GOT3 (cell line): ENCODE results near the gene NEK6.
A peak's percentile ranks its signal among the peaks of the same experiment; 100 is the strongest.

Source experiments
- DNase-seq: peaks from one replicate; lab custom pipeline; 2025; ENCODE audit warnings: mixed read lengths; lab: John Stamatoyannopoulos, UW

The NEK6 gene

DNA sequence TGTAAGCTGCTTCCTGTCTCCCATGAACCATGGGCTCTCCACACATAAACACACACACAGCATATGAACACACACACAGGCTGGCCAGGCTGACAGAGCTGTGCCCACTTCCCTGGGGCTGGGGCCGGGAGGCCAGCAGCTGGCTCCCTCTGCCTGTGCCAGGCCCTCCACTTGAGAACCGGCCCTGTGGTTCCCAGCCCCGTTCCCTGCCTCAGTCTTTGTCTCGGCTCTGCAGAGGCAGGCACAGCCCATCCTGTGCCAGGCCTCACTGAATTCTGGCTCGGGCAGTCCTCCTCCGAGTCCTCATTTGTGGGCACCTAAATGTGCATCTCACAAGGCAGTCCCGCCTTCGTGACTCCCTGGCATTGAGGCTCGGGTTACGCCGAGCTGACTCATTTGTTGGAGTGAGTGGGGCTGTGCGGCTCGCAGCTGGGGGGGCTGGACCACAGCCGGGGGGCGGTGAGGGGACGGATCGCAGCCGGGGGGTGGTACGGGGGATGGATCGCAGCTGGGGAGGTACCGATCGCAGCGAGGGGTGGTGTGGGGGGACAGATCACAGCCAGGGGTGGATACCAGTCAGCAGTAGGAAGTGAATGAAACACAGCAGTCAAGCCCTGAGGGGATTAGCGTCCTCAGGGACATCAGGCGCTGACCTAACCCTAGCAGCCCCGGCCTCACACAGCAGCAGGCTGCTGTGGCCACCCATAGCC, 85.2 kb downstream of the NEK6 start:
- peak; percentile 26 for DNase-seq

DNA sequence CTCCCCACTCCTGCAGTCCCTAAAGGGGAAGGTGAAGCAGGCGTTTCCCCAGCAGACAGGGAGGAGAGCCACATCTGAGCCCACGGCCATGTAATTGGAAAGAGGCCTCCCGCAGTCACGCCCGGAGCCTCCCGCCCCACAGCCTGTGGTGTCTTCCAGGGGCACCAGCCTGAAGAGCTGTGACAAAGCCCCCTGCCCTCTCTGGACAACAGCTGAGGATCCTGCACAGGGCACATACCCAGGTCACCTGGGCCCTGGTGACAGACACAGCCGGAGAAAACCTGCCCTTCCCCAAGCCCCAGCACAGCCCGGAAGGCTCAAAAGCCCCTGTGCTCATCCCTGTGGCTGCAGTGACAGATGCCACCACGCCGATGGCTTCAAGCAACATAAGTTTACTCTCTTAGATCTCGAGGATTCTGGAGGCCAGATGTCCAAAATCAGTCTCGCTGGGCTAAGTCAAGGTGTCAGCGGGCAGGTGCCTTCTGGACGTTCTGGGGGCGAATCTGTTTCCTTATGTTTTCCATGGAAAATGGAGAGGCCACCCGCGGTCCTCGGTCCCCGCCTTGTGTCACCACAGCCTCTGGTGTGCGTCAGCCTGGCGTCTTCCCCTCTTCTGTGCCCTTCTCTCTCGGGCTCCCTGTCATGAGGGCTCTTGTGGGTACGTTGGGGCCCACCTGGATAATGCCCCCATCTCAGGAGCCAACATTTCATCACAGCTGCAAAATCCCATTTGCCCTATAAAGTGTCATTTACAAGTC, 86.0 kb downstream of the NEK6 start:
- no peak for DNase-seq

DNA sequence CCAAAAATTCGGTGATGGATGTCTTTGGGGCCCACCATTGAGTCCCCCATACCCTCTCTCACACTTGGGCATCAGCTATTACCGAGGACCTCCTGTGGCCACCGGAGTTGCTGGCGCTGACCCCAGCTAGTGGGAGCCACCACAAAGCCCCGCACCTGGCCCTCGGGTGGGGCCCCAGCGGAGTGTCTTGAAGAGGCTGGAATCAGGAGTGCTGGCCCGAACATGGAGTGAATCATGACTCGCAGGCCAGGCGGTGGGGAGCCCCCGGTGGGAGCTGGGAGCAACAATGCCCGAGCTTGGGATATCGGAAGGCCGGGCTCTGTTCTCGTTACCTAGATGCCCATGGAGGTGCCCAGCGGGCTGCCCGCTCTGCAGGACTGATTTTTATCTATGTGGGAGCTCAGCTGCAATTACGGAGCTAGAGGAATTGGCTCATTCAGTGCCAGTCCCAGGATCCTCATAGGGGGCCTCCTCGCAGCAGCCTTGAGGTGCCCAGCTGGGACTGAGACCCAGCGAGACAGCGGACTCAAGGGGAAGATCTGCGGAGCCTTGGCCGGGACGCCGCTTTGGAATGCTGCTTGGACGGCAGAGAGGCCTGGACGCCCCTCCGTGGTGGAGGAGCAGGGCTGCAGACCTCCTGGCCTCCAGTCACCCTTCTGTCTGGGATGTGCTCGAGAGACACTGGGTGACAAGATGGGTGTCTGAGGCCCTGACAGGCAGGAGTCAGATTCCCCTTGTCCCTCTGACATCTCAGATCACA, 86.7 kb downstream of the NEK6 start:
- no peak for DNase-seq

DNA sequence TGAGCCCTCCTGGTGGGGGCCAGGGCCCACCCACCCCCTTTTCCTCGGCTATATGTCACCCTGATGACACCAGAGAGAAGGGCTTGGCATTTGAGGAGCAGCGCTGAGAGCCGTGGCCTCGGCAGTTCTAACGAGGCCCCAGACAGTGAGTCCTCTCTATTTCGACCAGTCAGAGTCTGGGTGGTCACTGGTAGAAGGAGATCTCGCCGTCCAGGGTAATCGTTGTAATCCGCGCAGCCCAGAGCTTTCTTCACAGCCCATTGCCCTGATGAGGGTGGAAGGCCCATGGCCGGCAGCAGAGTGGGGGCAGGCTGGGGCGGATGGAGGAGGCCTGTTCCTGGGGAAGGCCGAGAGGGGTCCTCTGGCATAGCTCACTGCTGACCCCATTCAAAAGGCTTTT, 87.3 kb downstream of the NEK6 start:
- no peak for DNase-seq

DNA sequence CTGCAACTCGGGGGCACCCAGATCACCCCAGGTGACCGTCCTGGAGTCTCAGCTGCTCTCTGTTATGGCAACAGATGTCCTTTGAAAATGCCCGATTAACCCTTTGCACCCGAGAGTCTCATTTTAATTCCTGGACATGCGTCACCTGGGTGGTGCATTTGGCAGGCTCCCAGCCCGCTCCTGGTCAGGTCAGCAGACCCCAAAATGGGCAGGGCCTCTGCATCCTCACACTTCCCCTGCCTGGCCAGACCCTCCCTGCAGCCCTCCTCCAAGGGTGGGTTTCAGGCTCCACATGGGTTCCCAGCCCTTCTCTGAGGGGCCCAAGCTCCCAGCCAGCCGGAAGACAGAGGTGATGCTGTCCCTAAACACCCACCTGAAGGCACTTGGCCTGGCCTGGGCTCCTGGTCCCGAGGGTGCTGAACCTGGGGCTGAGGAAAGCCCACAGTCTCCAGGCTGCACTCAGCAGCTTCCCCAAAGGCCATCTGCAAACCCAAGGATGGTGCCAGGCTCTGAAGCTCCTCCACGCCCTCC, 88.1 kb downstream of the NEK6 start:
- DNase-seq: no peak

DNA sequence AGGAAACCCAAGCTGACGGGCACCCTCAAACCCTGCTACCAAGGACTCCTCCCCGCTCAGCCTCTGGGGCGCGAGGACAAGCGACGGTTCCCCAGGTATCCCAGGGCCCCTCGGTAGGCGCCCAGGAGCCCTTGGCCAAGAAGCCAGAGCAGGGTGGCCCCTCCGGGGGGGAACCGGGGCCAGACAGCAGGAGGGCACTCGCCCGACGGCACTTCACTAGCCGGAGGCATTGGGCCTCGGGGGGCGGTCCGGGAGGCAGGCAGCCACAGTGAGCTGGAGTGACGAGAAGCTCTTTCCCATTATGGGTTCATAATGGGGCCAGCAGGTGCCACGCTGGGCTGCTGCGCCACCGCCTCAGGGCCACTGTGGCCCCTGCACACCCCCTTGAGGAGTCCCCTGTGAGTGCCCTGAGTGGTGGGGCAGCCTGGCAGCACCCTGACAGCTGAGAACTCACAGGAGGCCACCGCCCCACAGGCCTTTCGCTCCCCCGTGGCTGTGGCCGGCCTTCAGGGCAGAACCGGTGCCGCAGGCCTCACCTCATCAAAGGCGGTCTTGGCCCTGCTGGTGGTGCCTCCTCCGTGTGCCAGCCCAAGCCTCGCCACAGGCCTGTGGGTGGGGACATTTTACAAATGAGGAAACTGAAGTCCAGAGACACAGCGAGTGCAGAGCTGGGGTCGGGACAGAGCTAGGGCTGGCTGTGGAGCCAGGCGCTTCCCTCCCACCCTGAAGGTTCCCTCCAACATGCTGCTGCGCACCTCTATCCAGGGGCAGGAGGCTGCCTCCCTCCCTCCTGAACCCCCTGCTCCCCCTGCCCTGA, 88.8 kb downstream of the NEK6 start:
- DNase-seq: no peak

DNA sequence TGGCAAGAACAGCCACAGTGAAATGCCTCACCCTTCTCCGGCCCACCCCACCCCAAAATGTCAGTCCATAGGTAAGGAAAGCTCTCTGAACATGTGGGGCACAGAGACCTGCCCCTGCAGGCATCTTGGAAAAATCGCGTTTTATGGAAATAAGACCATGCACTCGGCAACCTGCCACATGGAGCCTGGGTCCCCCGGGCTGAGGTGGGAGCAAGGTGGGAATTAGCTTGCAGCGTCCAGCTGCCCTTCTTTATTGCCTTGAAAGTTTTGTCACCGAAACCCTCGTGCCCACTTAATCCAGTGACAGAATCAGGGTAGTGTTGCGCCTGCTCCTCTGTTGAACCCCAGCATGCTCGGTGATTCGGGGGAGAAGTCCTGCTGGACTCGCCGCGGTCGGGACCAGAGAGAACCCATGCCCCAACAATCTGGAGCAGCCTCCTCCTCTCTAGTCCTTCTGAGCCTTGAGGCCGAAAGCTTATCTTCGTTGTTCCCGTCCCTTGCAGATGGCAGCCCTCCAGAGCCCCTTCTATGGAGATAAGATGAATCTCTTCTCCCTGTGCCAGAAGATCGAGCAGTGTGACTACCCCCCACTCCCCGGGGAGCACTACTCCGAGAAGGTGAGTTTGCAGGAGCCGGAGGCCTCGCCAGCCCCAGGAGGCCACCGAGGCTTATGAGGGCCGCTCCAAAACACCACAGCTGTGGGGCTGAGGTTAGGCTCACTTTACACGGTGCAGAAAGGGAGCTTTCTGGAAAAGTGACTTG, 89.6 kb downstream of the NEK6 start:
- no peak for DNase-seq

DNA sequence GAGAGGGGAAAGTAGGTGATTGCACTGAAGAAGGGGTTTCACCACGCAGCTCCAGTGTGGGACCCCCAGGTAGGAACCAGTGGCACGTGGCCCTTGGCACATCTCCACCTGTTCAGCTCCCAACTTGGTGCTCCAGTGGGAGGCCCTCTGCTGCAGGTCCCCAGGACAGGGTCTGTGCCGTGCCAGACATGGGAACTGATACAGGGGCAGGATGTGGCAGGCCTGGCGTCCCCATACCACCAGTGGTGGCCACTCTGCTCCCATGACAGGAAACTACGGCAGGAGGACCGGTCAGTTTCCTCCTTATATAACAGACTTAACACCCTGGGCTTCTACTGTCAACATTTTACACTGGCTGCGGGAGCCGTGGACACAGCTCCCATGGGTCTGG, 90.2 kb downstream of the NEK6 start:
- DNase-seq: no peak

DNA sequence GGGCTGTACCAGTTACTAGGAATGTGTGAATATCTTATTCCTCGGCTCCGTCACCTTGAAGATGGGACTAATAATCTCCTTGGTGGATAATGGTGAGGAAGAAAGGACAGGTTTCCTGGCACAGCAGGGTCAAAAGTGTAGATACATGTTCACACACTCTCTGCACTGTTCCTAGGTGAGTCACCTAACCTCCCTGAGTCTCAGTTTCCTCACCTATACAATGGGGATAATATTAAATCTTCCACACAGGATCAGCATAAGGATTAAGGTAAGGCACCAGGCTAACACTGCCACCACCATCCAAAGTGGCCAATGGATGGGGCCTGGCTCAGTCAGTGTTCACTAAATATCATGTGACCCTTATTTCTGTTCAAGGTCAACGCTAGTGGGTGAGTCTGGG, 90.6 kb downstream of the NEK6 start:
- no peak for DNase-seq

DNA sequence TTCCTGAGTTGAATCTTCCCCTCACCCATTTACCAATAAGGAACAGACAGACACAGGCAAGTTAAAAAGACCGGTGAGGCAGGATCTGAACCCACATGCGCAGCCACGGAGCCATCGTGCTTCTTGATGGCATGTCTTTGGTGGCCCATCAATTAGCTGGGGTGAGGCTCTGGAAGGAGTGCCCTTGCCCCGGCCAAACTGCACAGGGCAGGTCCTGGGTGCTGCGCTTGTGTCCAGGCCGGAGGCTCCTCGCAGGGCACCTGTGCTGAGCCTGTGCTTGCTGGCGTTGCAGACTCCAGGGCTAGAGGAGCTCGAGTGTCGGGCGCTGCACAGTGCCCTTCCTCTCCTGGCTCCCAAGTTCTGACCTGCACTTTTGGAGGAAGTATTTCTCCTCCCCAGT, 91.1 kb downstream of the NEK6 start:
- DNase-seq: no peak

DNA sequence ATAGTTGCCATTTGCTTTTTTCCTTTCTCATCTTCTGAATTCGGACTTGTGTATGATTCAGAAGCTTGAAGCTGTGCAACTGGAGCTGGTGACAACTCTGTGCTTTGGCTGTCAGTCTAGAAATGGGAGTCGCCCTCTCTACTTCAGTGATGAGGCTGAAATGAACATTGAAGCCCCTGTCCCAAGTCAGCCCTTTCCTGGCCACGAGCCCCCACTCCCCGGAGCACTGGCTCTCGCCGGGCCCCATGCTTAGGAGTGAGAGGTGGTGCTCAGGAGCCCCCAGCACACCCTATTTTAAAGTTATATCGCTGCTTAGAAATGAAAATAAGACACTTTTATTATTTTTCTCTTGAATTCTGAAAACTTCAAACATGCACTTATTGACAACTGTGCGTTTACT, 91.5 kb downstream of the NEK6 start:
- no peak for DNase-seq

DNA sequence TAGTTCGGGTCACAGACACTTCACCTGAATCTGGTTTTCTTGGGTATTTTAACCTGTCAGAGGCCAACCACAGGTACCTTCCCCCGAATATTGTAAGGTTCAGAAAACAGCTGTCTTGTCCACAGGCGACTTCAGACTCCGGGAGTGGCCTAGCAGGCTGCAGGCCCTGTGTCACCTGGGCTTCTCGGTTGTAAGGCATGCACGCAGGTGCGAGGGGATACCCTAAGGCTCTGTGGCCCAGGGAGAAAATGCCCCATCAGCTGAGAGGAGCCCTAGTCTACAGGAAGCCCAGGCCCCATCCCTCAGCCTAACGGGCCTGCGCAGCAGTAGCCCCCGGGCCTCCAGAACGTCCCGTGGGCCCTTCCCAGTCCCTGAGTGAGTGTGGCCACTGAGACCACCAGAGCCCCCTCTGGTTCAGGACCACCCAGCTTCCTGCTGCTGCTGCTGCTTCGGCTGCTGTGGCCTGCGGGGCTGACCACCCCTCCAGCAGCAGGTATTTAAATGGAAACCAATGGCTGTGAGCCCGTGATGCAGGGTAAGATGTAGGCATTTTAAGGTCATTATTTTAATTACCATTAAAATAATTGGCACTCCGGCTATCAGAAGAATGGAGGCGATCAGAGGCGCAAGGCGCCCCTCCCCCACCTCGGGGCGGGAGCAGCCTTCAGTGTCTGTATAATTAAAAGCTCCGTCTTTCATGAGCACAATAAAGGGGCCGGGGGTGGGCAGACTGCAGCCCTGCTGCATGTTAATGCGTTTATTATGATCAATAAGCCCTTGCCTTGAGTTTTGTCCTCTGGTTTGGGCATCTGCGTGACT, 92.1 kb downstream of the NEK6 start:
- DNase-seq: no peak

DNA sequence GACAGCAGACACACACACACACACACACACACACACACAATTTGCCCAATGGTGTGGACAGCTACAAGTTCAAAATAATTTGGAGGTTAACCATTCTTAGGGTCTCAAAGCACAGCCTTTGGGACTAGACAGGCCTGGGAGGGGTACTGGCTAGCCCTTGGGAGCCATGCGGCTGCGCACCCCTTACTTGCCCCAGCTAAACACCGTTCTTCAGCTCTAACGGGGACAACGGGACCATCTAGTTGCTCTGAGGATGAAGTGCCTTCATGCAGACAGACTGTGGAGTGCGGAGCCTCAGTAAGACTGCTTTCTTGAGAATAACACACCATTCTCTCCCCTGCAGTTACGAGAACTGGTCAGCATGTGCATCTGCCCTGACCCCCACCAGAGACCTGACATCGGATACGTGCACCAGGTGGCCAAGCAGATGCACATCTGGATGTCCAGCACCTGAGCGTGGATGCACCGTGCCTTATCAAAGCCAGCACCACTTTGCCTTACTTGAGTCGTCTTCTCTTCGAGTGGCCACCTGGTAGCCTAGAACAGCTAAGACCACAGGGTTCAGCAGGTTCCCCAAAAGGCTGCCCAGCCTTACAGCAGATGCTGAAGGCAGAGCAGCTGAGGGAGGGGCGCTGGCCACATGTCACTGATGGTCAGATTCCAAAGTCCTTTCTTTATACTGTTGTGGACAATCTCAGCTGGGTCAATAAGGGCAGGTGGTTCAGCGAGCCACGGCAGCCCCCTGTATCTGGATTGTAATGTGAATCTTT, 92.9 kb downstream of the NEK6 start:
- DNase-seq: no peak

DNA sequence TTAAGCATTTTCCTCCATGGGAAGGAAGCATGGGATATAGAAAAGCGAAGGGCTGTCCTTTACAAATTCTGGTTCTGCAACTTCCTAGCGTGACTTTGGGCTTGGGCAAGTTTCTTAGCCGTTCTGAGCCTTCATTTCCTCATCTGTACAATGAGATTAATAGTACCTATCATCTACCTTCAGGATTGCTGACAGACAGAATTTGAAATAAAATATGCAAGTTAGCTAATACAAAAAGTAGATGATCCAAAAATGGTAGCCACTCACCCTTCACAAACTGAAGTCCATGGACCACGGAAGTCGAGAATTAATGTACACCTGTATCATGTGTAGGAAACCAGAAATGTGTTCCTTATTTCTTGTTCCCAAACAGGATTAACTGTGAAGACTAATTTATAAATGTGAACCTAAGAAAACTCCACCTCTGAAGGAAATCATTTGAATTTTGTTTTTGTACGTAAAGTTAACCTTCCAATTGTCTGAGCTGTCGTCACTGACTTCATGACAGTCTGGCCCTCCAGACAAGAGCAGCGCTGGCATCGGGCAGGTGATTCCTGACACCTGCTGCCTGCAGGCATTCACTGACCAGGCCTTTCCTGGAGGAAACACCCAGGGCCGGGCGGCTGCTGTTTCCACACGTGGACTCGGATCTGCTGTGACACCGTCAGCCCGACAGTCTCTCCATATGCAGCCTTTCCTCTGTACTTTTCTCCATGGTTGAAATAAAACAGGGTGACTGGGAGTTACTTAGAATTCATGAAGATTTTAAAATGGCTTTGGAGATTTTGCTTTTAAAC, 94.1 kb downstream of the NEK6 start:
- DNase-seq: no peak

DNA sequence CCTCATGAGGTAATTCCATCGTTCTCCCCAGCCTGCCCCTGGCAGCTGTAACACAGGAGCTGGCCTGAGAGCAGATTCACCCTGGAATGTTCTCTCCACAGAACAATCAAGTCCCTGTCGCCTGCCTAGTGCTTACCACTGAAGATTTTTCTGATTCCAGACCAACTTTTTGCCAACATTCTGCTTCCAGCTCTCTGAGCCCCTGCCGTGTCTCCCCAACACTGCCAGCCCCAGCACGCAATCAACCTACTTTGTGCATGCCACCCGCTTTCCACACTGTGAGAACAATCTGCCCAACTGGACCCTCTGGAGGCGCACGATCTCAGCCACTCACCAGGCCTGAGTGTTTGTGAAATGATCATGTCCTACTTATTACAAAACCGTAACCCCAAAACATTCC, 94.9 kb downstream of the NEK6 start:
- no peak for DNase-seq

DNA sequence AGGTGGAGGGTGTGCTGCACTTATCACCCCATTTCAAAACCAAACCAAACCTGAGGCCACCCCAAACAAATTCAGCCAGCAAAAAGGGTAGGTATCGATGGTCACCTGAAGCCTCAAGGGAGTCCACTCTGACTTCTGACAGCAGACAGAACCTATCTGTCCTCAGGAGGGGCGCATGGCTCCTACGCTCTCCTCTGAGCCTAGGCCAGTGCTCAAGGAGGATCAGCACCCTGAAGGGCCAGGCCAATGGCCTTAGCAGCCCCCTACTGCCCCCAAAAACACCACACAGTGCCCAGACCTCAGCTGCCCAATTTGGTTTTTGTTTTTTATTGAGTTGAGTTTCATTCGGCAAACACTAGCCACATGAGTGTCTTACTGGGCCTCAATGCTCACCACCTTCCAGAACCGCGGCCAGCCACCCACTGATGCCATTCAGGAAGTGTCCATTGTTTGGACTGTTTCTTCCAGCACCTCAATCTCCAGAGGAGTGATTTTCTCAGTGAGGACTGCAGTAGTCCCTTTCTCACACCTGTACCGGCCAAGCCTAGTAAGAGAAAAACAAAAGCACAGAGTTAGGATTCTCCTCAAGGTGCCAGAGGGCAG, 95.5 kb downstream of the NEK6 start:
- no peak for DNase-seq

DNA sequence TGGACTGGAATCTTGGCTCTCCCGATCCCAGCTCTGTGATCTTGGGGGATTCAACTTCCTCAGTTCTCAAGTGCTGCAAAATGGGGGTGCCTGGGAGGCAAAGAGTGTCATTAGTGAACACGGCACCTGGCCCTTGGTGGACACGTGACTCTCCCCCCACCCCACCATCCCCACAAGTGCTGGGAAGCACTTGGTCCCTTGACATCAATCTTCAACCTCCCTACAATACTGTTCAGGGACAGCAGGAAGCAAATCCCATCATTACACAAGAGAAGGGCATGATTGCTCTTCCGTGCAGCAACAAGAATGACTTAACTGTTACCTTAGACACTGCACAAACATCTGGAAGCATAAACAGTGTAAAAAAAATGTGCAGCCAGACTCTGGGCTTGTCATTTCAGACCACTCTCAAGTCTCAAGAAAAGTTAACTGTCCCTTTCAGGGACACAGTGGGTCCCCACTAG, 96.1 kb downstream of the NEK6 start:
- DNase-seq: no peak
